ENCODE measurements around the gene SNAPC1.

- no peak for TF ChIP-seq EZH2 (IDR thresholded peaks at IDR 0.05)
- no peak for TF ChIP-seq CTCF (IDR thresholded peaks at IDR 0.05)
- no peak for TF ChIP-seq EZH2phosphoT487 (IDR thresholded peaks at IDR 0.05)
Observed at GRCh38 chr14:61841145-61841544, 78.9 kb downstream of the SNAPC1 start.

Measured in neural progenitor cell (in vitro differentiated cells).